SKM-1 (cell line): ENCODE measurements around the gene YTHDC1.
A peak's percentile ranks its signal among the peaks of the same experiment; 100 is the strongest.
"Not testable (repeated sequence)": the region's sequence is repeated elsewhere in the genome, so short reads cannot be mapped to it uniquely, and the experiment has no call there.

Experiments
- DNase-seq: peaks from one replicate; lab custom pipeline; 2025; ENCODE audit not compliant: unreplicated experiment; lab: John Stamatoyannopoulos, UW

YTHDC1 gene

GRCh38 chr4:68297137-68297536 is 52.8 kb downstream of the YTHDC1 start:
- no peak for DNase-seq

GRCh38 chr4:68291256-68291655 is 58.6 kb downstream of the YTHDC1 start:
- no peak for DNase-seq

- no peak for DNase-seq
These were observed 61.5 kb downstream of the YTHDC1 start for GRCh38 chr4:68288393-68288740.

GRCh38 chr4:68287704-68288392 is 62.0 kb downstream of the YTHDC1 start:
- no peak for DNase-seq

GRCh38 chr4:68283714-68284113 is 66.2 kb downstream of the YTHDC1 start:
- DNase-seq = no peak

- DNase-seq = no peak
These were observed 66.8 kb downstream of the YTHDC1 start for GRCh38 chr4:68283095-68283494.

GRCh38 chr4:68281796-68282740 is 67.8 kb downstream of the YTHDC1 start:
- not testable (repeated sequence) for DNase-seq

- no peak for DNase-seq
These were observed 71.9 kb downstream of the YTHDC1 start for GRCh38 chr4:68278029-68278428.

GRCh38 chr4:68277627-68278026 is 72.3 kb downstream of the YTHDC1 start:
- DNase-seq = no peak

GRCh38 chr4:68272860-68273259 is 77.0 kb downstream of the YTHDC1 start:
- no peak for DNase-seq

- no peak for DNase-seq
These were observed 77.5 kb downstream of the YTHDC1 start for GRCh38 chr4:68272380-68272779.

- peak; percentile 62 for DNase-seq
These were observed 78.0 kb downstream of the YTHDC1 start for GRCh38 chr4:68271851-68272357.

- DNase-seq = no peak
These were observed 82.4 kb downstream of the YTHDC1 start for GRCh38 chr4:68267433-68267944.

- DNase-seq = no peak
These were observed 84.9 kb downstream of the YTHDC1 start for GRCh38 chr4:68264875-68265565.
